ENCODE results near the gene ABCB8. TPM values are rescaled to one million over a fixed set of nuclear protein-coding genes. Genes with fewer than 3 reads are reported as not detected.

Gene ABCB8
- total and polyA plus RNA-seq, 4 donors = 12.4 to 30.2 (median 22.5) TPM

GRCh38 chr7:151051108-151051507, 22.9 kb downstream of the ABCB8 start:
- H3K4me1 ChIP-seq (ENCODE audit: control insufficient read depth in 4 of 4, insufficient read depth in 4 of 4, low read length in 3 of 4) = peaks cover 0 to 2% (median 0%) of the 10 kb centered on the region in 4 donors
- 7% methylated on average over 50 of the region's 50 CpGs for WGBS
- peaks cover 0 to 3% (median 0%) of the 10 kb centered on the region in 4 donors for H3K36me3 ChIP-seq (ENCODE audit: control insufficient read depth in 4 of 4, insufficient read depth in 3 of 4, low read depth in 1 of 4, low read length in 3 of 4)
- no peak overlapping the region for H3K4me3 ChIP-seq (ENCODE audit: low read depth in 1 of 3, low read length in 3 of 3)
- H3K9ac ChIP-seq (ENCODE audit: low read depth in 1 of 2, low read length in 2 of 2) = no peak overlapping the region
- no peaks in the 10 kb centered on the region for H3K27me3 ChIP-seq (ENCODE audit: control insufficient read depth in 4 of 4, insufficient read depth in 4 of 4, low read length in 3 of 4)
- no peaks in the 10 kb centered on the region for H3K9me3 ChIP-seq (ENCODE audit: control insufficient read depth in 4 of 4, low read length in 3 of 4)
- TF ChIP-seq REST (IDR thresholded peaks at IDR 0.05) (peak; percentile 97), JUND (IDR thresholded peaks at IDR 0.05) (no peak)
- H3K27ac ChIP-seq (ENCODE audit: low read depth in 1 of 2, low read length in 2 of 2) = no peak overlapping the region
- no peak for DNase-seq (ENCODE audit: low spot score)

- H3K27me3 ChIP-seq (ENCODE audit: control insufficient read depth in 4 of 4, insufficient read depth in 4 of 4, low read length in 3 of 4) = no peaks in the 10 kb centered on the region
Observed at GRCh38 chr7:151053096-151053495, 24.8 kb downstream of the ABCB8 start.

More at GRCh38 chr7:151053096-151053495, 24.8 kb downstream of the ABCB8 start:
- Histone ChIP-seq H3K4me3 (ENCODE audit: low read depth in 1 of 3, low read length in 3 of 3) (no peak overlapping the region), H3K36me3 (ENCODE audit: control insufficient read depth in 4 of 4, insufficient read depth in 3 of 4, low read depth in 1 of 4, low read length in 3 of 4) (no peaks in the 10 kb centered on the region), H3K9me3 (ENCODE audit: control insufficient read depth in 4 of 4, low read length in 3 of 4) (no peaks in the 10 kb centered on the region), H3K4me1 (ENCODE audit: control insufficient read depth in 4 of 4, insufficient read depth in 4 of 4, low read length in 3 of 4) (peaks cover 6 to 12% (median 9%) of the 10 kb centered on the region in 4 donors), H3K27ac (ENCODE audit: low read depth in 1 of 2, low read length in 2 of 2) (no peak overlapping the region), H3K9ac (ENCODE audit: low read depth in 1 of 2, low read length in 2 of 2) (no peak overlapping the region)
- DNase-seq (ENCODE audit: low spot score) = no peak
- 81% methylated on average over 4 of the region's 4 CpGs for WGBS
- TF ChIP-seq ZBTB33 (IDR thresholded peaks at IDR 0.05) = no peak
- no peak for TF ChIP-seq CTCF (IDR thresholded peaks at IDR 0.05; ENCODE audit: low read depth, low read length, missing input control)
- TF ChIP-seq HNF4A (conservative IDR thresholded peaks at IDR 0.05) = no peak
- TF ChIP-seq MAX (IDR thresholded peaks at IDR 0.05) = no peak
- TF ChIP-seq EGR1 (IDR thresholded peaks at IDR 0.05; ENCODE audit: low read depth in 2 of 2) = no peak
- TF ChIP-seq GABPA (IDR thresholded peaks at IDR 0.05 in 1 of 2, conservative IDR thresholded peaks at IDR 0.05 in 1 of 2) = no peak
- no peak for TF ChIP-seq NR2F2 (IDR thresholded peaks at IDR 0.05)
- no peak for TF ChIP-seq FOXA2 (IDR thresholded peaks at IDR 0.05)
- no peak for TF ChIP-seq TAF1 (conservative IDR thresholded peaks at IDR 0.05)
- TF ChIP-seq RAD21 (IDR thresholded peaks at IDR 0.05) = no peak
- no peak for TF ChIP-seq FOXA1 (IDR thresholded peaks at IDR 0.05)

Data from liver (tissue), 9 donors.